ENCODE measurements around the gene ZMYM2. TPM values are rescaled to one million over a fixed set of nuclear protein-coding genes. Genes with fewer than 3 reads are reported as not detected.

Gene ZMYM2
- total RNA-seq, 2 donors from 2014 or later: 94.2 to 102 TPM

DNA sequence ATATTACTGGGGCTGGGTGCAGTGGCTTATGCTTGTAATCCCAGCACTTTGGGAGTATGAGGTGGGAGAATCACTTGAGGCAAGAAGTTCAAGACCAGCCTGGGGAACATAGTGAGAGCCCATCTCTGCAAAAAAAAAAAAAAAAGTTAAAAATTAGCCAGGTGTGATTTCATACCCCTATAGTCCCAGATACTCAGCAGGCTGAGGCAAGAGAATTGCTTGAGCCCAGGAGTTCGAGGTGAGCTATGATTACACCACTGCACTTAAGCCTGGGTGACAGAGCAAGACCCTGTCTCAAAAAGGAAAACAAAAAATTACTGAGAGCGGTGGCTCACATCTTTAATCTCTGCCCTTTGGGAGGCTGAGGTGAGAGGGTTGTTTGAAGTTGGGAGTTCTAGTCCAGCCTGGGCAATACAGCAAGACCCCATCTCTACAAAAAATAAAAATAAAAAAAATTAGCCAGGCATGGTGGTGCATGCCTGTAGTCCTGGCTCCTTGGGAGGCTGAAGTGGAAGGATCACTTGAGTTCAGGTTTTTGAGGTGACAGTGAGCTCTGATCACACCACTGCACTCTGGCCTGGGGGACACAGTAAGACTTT is 87.5 kb downstream of the ZMYM2 start:
- TF ChIP-seq, protein P1, sequence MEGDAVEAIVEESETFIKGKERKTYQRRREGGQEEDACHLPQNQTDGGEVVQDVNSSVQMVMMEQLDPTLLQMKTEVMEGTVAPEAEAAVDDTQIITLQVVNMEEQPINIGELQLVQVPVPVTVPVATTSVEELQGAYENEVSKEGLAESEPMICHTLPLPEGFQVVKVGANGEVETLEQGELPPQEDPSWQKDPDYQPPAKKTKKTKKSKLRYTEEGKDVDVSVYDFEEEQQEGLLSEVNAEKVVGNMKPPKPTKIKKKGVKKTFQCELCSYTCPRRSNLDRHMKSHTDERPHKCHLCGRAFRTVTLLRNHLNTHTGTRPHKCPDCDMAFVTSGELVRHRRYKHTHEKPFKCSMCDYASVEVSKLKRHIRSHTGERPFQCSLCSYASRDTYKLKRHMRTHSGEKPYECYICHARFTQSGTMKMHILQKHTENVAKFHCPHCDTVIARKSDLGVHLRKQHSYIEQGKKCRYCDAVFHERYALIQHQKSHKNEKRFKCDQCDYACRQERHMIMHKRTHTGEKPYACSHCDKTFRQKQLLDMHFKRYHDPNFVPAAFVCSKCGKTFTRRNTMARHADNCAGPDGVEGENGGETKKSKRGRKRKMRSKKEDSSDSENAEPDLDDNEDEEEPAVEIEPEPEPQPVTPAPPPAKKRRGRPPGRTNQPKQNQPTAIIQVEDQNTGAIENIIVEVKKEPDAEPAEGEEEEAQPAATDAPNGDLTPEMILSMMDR (IDR thresholded peaks at IDR 0.05): no peak
- DNase-seq (ENCODE audit: low spot score) (no peak), ATAC-seq (ENCODE audit: insufficient number of reproducible peaks, low FRiP score, low read depth) (no peak)
- H3K4me1 ChIP-seq (ENCODE audit: control insufficient read depth in 1 of 2, low read depth in 2 of 2): no peaks in the 10 kb centered on the region
- peaks cover 14% of the 10 kb centered on the region for H3K36me3 ChIP-seq
- no peaks in the 10 kb centered on the region for H3K9me3 ChIP-seq
- H3K4me3 ChIP-seq: no peak overlapping the region
- H3K27ac ChIP-seq: no peak overlapping the region
- no peaks in the 10 kb centered on the region for H3K27me3 ChIP-seq (replicated peaks; ENCODE audit: insufficient read depth)

DNA sequence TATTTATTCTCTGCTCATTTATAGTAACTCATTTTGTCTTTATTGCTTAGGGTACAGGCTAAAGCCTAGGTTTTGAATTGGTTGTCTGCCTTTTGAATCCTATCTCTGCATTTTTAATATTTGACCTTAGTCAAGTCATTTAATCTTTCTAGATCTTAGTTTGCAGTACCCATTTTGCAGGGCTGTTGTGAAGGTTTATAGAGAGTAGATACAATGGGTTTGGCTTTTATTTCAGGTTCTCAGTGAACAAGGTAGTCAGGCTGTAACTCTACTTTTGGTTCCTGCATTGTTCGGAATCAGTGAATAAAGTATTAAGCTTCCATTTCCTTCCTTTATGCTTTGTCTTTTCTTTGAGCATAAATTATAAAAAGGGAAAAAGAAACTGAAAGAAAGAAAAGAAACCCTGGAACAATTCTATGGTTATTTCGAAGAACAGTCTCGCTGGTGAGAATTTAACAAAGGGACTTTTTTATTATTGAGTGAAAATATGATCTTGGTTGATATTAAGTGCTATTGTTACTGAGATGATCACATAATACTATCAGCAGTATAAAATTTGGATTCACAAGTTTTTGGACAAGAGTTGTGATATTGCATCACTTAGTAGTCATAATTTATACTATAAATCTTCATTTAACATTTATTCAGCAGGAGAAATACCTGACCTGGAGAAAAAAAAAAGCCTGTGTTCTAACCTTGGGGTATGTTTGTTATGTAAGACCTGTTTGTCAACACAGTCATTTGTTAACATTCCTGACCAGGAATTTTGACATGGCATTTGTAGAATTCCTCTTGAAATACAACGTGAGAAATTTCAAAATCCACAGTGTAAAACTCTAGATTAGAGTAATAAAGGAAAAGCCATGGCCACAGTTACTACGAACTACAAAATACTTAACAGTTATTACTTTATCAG is 91.3 kb downstream of the ZMYM2 start:
- DNase-seq (ENCODE audit: low spot score) (no peak), ATAC-seq (ENCODE audit: insufficient number of reproducible peaks, low FRiP score, low read depth) (no peak)
- no peak overlapping the region for H3K27ac ChIP-seq
- H3K9me3 ChIP-seq: no peaks in the 10 kb centered on the region
- H3K27me3 ChIP-seq (replicated peaks; ENCODE audit: insufficient read depth): no peaks in the 10 kb centered on the region
- peaks cover 6% of the 10 kb centered on the region for H3K36me3 ChIP-seq
- TF ChIP-seq, protein P1 (IDR thresholded peaks at IDR 0.05): no peak
- H3K4me1 ChIP-seq (ENCODE audit: control insufficient read depth in 1 of 2, low read depth in 2 of 2): no peaks in the 10 kb centered on the region
- H3K4me3 ChIP-seq: no peak overlapping the region

DNA sequence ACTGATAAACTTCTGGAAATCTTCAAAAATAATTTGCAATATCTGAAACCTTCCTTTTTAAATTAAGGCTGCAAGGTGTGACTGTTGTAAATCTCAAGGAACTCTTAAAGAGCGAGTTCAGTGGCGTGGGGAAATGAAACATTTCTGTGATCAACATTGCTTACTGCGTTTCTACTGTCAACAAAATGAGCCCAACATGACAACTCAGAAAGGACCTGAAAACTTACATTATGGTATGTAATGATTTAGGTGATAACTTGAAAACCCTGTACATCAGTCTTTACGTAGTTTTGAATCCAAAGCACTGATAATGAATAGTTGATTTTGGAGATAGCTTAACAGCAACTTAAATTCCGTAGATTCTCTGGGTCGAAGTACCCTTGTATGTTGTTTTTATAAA is 92.8 kb downstream of the ZMYM2 start:
- H3K4me3 ChIP-seq: no peak overlapping the region
- no peak overlapping the region for H3K27ac ChIP-seq
- H3K4me1 ChIP-seq (ENCODE audit: control insufficient read depth in 1 of 2, low read depth in 2 of 2): no peaks in the 10 kb centered on the region
- TF ChIP-seq, protein P1 (IDR thresholded peaks at IDR 0.05): no peak
- ATAC-seq (ENCODE audit: insufficient number of reproducible peaks, low FRiP score, low read depth) (no peak), DNase-seq (ENCODE audit: low spot score) (no peak)
- H3K27me3 ChIP-seq (replicated peaks; ENCODE audit: insufficient read depth): no peaks in the 10 kb centered on the region
- H3K36me3 ChIP-seq: peaks cover 6% of the 10 kb centered on the region
- no peaks in the 10 kb centered on the region for H3K9me3 ChIP-seq

DNA sequence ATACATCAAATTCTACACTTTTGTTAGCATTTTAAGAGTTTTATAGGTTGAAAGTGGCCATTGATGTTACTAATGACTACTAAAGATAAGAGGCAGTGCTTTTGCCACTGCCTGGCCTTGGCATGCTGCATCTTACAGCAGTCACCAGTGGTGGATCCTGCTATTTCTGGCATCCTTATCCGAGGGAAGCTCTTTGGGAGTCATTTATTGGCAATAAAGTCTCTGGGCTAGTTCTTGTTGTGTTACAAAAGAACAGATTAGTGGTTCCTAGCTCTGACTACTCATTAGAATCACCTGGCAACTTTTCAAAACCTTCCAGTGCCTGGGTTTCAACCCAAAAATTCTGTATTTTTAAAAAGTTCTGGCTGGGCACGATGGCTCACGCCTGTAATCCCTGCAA is 94.5 kb downstream of the ZMYM2 start:
- no peak for ATAC-seq (ENCODE audit: insufficient number of reproducible peaks, low FRiP score, low read depth)
- Histone ChIP-seq H3K36me3 (peaks cover 6% of the 10 kb centered on the region), H3K27ac (no peak overlapping the region), H3K4me1 (ENCODE audit: control insufficient read depth in 1 of 2, low read depth in 2 of 2) (no peaks in the 10 kb centered on the region), H3K27me3 (replicated peaks; ENCODE audit: insufficient read depth) (no peaks in the 10 kb centered on the region), H3K4me3 (no peak overlapping the region), H3K9me3 (no peaks in the 10 kb centered on the region)
- no peak for DNase-seq (ENCODE audit: low spot score)
- TF ChIP-seq, protein P1 (IDR thresholded peaks at IDR 0.05): no peak

DNA sequence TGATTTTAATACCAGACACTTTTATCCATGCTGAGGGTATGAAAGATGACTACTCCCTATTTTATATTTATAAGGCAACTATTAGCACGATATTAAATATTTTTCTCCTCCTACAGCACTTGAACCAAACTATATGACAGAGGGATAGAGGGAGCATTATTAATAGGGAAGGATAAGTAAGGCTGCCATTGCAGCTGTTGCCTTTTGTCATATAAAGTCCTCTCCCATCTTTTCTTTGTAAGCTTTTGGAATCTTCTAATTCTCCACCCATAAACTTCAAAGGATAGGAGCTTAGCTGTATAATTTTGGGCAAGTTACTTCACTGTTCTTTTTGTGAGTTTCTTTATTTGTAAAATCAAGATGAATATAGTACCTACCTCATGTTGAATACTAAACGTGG is 95.4 kb downstream of the ZMYM2 start:
- no peaks in the 10 kb centered on the region for H3K9me3 ChIP-seq
- no peak overlapping the region for H3K27ac ChIP-seq
- DNase-seq (ENCODE audit: low spot score): no peak
- peaks cover 6% of the 10 kb centered on the region for H3K36me3 ChIP-seq
- H3K4me3 ChIP-seq: no peak overlapping the region
- TF ChIP-seq, protein P1 (IDR thresholded peaks at IDR 0.05): no peak
- H3K27me3 ChIP-seq (replicated peaks; ENCODE audit: insufficient read depth): no peaks in the 10 kb centered on the region
- ATAC-seq (ENCODE audit: insufficient number of reproducible peaks, low FRiP score, low read depth): no peak
- H3K4me1 ChIP-seq (ENCODE audit: control insufficient read depth in 1 of 2, low read depth in 2 of 2): no peaks in the 10 kb centered on the region
